Right atrium auricular region (tissue), 2 donors: ENCODE results near the gene UBE2N. TPM values are rescaled to one million over a fixed set of nuclear protein-coding genes. Genes with fewer than 3 reads are reported as not detected.
"Not testable (repeated sequence)": the region's sequence is repeated elsewhere in the genome, so short reads cannot be mapped to it uniquely, and the experiment has no call there.

Experiments
- DNase-seq: peaks from one replicate; pipeline ENCODE4 v3.0.0-alpha.2; 2019; ENCODE audit warnings: low spot score
- H3K27ac ChIP-seq, 2 donors: fragments of 200-600 bp; sonication (generic); 1 replicate in 1 of 2; 2 replicates in 1 of 2; pipeline ENCODE4 v1.5.1; 2016 to 2019
- H3K27me3 ChIP-seq, 2 donors: fragments of 200-600 bp; sonication (generic); one replicate each; pipeline versions ENCODE4 v1.5.1 to v1.6.0; 2017 to 2019
- H3K36me3 ChIP-seq: fragments of 200-600 bp; sonication (generic); one replicate; pipeline ENCODE4 v1.5.1; 2016
- H3K4me1 ChIP-seq, 2 donors: fragments of 200-600 bp; sonication (generic); one replicate each; pipeline versions ENCODE4 v1.5.1 to v1.6.0; 2017 to 2019
- H3K4me3 ChIP-seq, 2 donors: fragments of 200-600 bp; sonication (generic); 1 replicate in 1 of 2; 2 replicates in 1 of 2; pipeline ENCODE4 v1.5.1; 2017 to 2019; ENCODE audit warnings: mild to moderate bottlenecking in 1 of 2, moderate library complexity in 1 of 2
- H3K9me3 ChIP-seq, 2 donors: fragments of 200-600 bp; sonication (generic); one replicate each; pipeline ENCODE4 v1.5.1; 2019
- CTCF ChIP-seq, 2 donors: fragments of 200-600 bp; sonication (generic); IDR thresholded peaks; one replicate each; pipeline ENCODE4 v1.5.1; 2019; ENCODE audit warnings: antibody characterized with exemption in 2 of 2
- total RNA-seq, 2 donors: library from RNA; depleted of rRNA; stranded (reverse); fragments of >200 nt; gene quantifications; one replicate each; pipeline ENCODE4 v1.1.0, GENCODE V29; 2016

The UBE2N gene
- total RNA-seq, 2 donors from 2014 or later = 30.2 to 41.5 TPM

DNA sequence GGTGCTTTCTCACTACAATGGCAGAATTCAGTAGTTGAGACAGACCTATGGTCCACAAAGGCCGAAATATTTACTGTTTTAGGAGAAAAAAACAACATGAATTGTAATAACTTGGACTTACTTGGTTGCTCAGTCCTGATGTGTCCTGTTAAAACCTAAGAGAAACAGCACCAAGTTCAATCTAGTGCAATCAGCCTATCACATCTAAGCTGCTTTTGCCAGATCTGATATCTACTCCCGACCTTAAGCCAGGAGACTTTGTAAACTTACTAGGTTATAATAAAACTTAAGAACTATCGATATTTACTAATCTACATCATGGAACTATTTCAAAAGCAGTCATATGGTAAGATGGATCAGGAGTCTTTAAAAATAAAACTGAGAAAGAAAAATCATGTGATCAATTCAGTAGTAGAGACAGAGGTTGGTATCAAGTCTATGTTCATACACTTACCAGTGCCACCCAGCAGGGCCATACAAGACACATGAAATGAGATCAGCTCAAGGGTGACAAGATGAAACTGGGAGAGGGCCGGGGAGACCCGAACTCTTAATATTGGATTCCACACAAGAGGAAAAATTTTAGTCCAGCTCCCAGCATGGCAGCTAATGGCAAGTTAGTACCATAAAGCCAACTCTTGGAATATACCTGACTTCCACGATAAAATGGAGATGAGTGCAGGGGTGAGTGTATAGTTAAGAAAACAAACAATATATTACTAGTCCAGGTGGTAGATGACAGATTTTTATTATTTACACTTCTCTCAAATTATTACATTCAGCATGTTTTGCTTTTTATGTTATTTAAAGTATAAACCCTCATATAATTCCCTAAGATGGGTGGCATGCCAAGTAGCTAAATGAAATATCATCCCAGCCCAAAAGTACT, 36.5 kb downstream of the UBE2N start:
- no peak for DNase-seq
- H3K27ac ChIP-seq = no peak overlapping the region
- H3K9me3 ChIP-seq = no peaks in the 10 kb centered on the region
- no peaks in the 10 kb centered on the region for H3K27me3 ChIP-seq
- no peak overlapping the region for H3K4me3 ChIP-seq
- H3K4me1 ChIP-seq = peaks cover 0 to 5% of the 10 kb centered on the region in 2 donors
- H3K36me3 ChIP-seq = peaks cover 16% of the 10 kb centered on the region
- TF ChIP-seq CTCF (IDR thresholded peaks at IDR 0.05) = no peak

GRCh38 chr12:93403988-93404803, 37.6 kb downstream of the UBE2N start:
- Histone ChIP-seq H3K36me3 (peaks cover 6% of the 10 kb centered on the region), H3K9me3 (no peaks in the 10 kb centered on the region), H3K27ac (no peak overlapping the region), H3K27me3 (no peaks in the 10 kb centered on the region), H3K4me1 (peaks cover 0 to 5% of the 10 kb centered on the region in 2 donors), H3K4me3 (no peak overlapping the region)
- no peak for DNase-seq
- TF ChIP-seq CTCF (IDR thresholded peaks at IDR 0.05) = no peak

- Histone ChIP-seq H3K27me3 (no peaks in the 10 kb centered on the region), H3K9me3 (no peaks in the 10 kb centered on the region), H3K36me3 (peaks cover 12% of the 10 kb centered on the region), H3K4me3 (no peak overlapping the region), H3K4me1 (peaks cover 0 to 5% of the 10 kb centered on the region in 2 donors), H3K27ac (no peak overlapping the region)
- no peak for DNase-seq
- no peak for TF ChIP-seq CTCF (IDR thresholded peaks at IDR 0.05)
Observed at GRCh38 chr12:93402333-93403311, 39.1 kb downstream of the UBE2N start.

DNA sequence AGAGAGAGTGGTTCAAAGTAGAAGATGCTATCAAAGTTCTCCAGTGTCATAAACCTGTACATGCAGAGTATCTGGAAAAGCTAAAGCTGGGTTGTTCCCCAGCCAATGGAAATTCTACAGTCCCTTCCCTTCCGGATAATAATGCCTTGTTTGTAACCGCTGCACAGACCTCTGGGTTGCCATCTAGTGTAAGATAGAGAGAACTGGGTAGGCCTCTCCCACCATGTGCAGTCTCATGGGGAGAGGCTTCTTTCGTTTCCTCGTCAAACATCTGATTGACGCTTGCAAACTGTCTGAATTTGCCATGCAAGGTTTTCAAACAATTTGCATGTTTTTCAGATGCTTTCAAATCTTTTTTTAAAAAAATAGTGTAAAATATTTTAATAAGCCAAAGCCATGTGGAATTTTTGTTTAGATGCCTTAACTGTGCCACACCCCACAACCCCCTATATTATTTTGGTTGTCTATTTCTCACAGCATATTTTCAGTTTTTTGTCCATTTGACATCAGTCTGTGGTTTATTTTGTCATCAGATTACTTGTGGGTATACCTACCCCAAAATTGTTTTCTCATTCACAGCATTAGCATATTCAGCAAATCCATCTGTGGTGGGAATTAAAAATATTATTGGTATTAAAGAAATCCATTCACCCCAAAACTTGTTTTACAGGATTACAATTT, 42.4 kb downstream of the UBE2N start:
- H3K9me3 ChIP-seq, DNase-seq, H3K27me3 ChIP-seq, H3K4me3 ChIP-seq, H3K27ac ChIP-seq: not testable (repeated sequence)
- H3K36me3 ChIP-seq = peaks cover 39% of the 10 kb centered on the region
- H3K4me1 ChIP-seq = peaks cover 0 to 12% of the 10 kb centered on the region in 2 donors

DNA sequence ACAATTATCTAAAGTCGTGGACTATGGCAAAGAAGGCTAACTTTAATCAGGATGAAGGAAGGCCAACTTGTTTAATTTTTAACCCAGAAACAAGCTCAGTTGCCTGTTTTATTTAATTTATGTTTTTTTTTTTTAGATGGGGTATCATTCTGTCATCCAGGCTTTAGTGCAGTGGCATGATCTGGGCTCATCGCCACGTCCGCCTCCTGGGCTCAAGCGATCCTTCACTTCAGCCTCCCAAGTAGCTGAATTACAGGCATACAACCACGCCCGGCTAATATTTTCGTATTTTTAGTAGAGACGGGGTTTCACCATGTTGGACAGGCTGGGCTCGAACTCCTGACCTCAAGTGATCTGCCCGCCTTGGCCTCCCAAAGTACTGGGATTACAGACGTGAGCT, 44.3 kb downstream of the UBE2N start:
- H3K27me3 ChIP-seq = no peaks in the 10 kb centered on the region
- no peak for TF ChIP-seq CTCF (IDR thresholded peaks at IDR 0.05)
- DNase-seq = no peak
- peak overlapping the region in 1 of 2 donors; percentile 29 for H3K27ac ChIP-seq
- peaks cover 0 to 21% of the 10 kb centered on the region in 2 donors for H3K4me1 ChIP-seq
- peaks cover 39% of the 10 kb centered on the region for H3K36me3 ChIP-seq
- H3K9me3 ChIP-seq = no peaks in the 10 kb centered on the region
- H3K4me3 ChIP-seq = no peak overlapping the region
